Measurements from ENCODE around the gene MEX3A.

DNA sequence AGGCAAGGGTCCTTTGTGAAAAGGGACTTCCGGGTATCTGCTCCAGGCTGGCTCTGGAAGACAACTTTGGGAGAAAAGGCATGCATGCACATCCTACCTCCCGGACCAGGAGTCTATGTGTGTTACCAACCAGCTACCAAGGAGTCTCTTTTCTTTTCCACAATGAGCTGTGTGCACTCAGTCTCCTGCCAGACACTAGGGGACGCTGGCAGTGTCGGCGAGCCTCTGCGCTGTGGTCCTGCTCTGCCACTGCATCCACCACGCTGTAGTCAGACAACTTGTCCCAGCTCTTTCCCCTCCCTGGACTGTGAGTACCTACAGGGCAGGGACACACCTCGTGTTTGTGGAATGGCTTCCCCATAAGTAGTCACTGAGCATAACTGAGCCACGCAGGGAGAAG, 56.4 kb downstream of the MEX3A start:
- no peak for TF ChIP-seq SP1 (IDR thresholded peaks at IDR 0.05)
- TF ChIP-seq CTBP1 (IDR thresholded peaks at IDR 0.05; ENCODE audit: borderline replicate concordance), result no peak
- TF ChIP-seq FOXA1 (IDR thresholded peaks at IDR 0.05), result no peak
- no peak; the same call in 1 of the 2 replicates for TF ChIP-seq ZNF384 (IDR thresholded peaks at IDR 0.05)
- TF ChIP-seq, protein P1, sequence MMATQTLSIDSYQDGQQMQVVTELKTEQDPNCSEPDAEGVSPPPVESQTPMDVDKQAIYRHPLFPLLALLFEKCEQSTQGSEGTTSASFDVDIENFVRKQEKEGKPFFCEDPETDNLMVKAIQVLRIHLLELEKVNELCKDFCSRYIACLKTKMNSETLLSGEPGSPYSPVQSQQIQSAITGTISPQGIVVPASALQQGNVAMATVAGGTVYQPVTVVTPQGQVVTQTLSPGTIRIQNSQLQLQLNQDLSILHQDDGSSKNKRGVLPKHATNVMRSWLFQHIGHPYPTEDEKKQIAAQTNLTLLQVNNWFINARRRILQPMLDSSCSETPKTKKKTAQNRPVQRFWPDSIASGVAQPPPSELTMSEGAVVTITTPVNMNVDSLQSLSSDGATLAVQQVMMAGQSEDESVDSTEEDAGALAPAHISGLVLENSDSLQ (IDR thresholded peaks at IDR 0.05), result no peak
- no peak for TF ChIP-seq BHLHE40 (IDR thresholded peaks at IDR 0.05; ENCODE audit: borderline replicate concordance)
- TF ChIP-seq FOXK2 (IDR thresholded peaks at IDR 0.05), result no peak
- no peak for TF ChIP-seq ARNT (IDR thresholded peaks at IDR 0.05)
- no peak for TF ChIP-seq LEF1 (IDR thresholded peaks at IDR 0.05; ENCODE audit: borderline replicate concordance)
- TF ChIP-seq SUZ12 (IDR thresholded peaks at IDR 0.05), result no peak
- TF ChIP-seq FOXM1 (IDR thresholded peaks at IDR 0.05; ENCODE audit: borderline replicate concordance), result no peak
- no peak for TF ChIP-seq NFRKB (IDR thresholded peaks at IDR 0.05)
